Upper lobe of left lung (tissue), 4 donors: ENCODE data around the gene MSL3B.

ENCODE experiments used
- EP300 ChIP-seq, 4 donors: sonication (generic); formaldehyde crosslinking; IDR thresholded peaks; one replicate each; pipeline ENCODE4 v1.5.1; 2017; ENCODE audit warnings: antibody characterized with exemption in 4 of 4, control low read depth in 2 of 4
- POLR2A ChIP-seq, 4 donors: fragments of 450-650 bp; IDR thresholded peaks; one replicate each; pipeline ENCODE4 v1.5.1; 2016 to 2017; ENCODE audit warnings: antibody characterized with exemption in 4 of 4, mild to moderate bottlenecking in 2 of 4
- TF ChIP-seq, protein P1 (sequence below), 6 experiments: fragments of 450-650 bp in 4 of 6; fragments of 200-600 bp in 2 of 6; sonication (generic) in 2 of 6; IDR thresholded peaks; one replicate each; pipeline ENCODE4 v1.5.1; 2016 to 2019; ENCODE audit warnings: antibody characterized with exemption in 6 of 6

- TF ChIP-seq, protein P1, sequence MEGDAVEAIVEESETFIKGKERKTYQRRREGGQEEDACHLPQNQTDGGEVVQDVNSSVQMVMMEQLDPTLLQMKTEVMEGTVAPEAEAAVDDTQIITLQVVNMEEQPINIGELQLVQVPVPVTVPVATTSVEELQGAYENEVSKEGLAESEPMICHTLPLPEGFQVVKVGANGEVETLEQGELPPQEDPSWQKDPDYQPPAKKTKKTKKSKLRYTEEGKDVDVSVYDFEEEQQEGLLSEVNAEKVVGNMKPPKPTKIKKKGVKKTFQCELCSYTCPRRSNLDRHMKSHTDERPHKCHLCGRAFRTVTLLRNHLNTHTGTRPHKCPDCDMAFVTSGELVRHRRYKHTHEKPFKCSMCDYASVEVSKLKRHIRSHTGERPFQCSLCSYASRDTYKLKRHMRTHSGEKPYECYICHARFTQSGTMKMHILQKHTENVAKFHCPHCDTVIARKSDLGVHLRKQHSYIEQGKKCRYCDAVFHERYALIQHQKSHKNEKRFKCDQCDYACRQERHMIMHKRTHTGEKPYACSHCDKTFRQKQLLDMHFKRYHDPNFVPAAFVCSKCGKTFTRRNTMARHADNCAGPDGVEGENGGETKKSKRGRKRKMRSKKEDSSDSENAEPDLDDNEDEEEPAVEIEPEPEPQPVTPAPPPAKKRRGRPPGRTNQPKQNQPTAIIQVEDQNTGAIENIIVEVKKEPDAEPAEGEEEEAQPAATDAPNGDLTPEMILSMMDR (IDR thresholded peaks at IDR 0.05), result no peak
- TF ChIP-seq POLR2A (IDR thresholded peaks at IDR 0.05) (no peak), EP300 (IDR thresholded peaks at IDR 0.05) (no peak)
These were observed 49.3 kb downstream of the MSL3B start for GRCh38 chr2:233818639-233819621.
